Erythroblast (primary cell): Measurements from ENCODE around the gene SIX4.
"Not testable (repeated sequence)": the region's sequence is repeated elsewhere in the genome, so short reads cannot be mapped to it uniquely, and the experiment has no call there.

ENCODE experiments used
- DNase-seq, 2 experiments: peaks; one replicate each; lab custom pipeline; 2025; lab: John Stamatoyannopoulos, UW
- GATA1 ChIP-seq: IDR thresholded peaks from 2 replicates; pipeline ENCODE4 v1.6.1; 2011; ENCODE audit warnings: low read depth, mild to moderate bottlenecking, control low read depth, low read length, moderate library complexity
- POLR2A ChIP-seq: IDR thresholded peaks from 2 replicates; pipeline ENCODE4 v1.6.1; 2011; ENCODE audit warnings: mild to moderate bottlenecking, low read length

The SIX4 gene

GRCh38 chr14:60735416-60735815, 11.3 kb upstream of the SIX4 start:
- peak; percentile 28 to 33 for DNase-seq
- no peak for TF ChIP-seq GATA1
- no peak for TF ChIP-seq POLR2A

DNA sequence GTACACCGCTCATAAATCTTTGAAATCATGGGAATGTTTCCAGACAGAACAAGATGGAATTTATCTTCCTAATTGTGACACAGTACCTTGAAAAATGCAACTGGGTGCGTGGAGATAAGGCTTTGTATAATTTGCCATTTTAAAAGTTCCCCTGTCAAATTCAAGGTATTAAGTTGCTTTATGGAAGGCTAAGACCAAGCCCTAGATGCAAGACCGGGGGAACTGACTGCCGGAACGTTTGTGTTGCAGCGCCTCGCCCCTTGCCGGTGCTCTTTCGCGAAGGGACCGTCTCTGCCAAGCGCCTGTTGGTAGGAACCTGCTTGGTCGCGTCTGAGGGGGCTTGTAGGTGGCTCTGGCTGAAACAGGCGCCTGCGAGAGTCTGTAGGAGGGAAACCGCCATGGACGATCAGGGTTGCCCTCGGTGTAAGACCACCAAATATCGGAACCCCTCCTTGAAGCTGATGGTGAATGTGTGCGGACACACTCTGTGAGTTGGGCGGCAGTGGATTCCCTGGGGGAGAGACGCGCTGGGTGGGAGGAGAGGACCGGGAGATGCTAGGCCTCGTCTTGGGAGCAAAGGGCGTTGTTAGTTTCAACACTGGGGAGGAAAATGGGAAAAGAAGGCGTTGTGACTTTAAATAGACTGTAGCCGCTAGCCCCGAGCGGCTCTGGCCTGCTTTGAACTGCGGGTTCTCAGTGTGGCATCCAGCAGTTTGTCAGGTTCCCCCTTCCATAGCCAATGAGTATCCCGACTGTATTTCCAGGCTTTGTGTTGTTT, 10.5 kb upstream of the SIX4 start, which contains the start of gene MNAT1:
MNAT1 (plus strand) TSS at position 297 of the 778 bp plus-strand sequence; CDS start at position 399, 102 bp downstream.
- peak; percentile 90 to 91 for DNase-seq

DNA sequence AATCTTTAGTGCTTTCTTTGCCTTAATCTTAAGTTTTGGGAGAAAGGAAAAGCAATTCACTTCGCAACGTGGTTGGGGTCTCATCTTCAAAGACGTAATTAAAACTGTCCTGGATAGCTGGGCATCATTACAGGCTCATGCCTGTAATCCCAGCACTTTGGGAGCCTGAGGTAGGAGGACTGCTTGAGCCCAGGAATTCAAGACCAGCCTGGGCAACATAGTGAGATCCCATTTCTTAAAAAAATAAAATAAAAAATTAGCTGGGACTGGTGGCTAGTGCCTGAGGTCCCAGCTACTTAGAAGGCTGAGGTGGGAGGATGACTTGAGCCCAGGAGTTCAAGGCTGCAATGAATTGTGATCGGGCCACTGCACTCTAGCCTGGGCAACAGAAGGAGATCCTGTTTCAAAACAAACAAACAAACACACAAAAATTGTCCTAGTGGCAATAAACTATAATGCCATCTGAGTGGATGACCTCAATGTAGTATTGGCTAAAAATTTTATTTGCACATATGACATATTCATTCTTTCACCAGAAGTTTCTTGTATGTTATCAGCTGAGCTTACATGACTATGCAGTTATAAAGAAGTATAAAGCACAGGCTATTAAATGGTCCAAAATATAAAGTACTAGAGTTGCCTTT, 8.8 kb upstream of the SIX4 start:
- no peak for TF ChIP-seq GATA1
- TF ChIP-seq POLR2A = no peak
- no peak for DNase-seq

More for the DNA sequence above, 10.5 kb upstream of the SIX4 start, which contains the start of gene MNAT1:
- TF ChIP-seq POLR2A (peak; percentile 87), GATA1 (no peak)

DNA sequence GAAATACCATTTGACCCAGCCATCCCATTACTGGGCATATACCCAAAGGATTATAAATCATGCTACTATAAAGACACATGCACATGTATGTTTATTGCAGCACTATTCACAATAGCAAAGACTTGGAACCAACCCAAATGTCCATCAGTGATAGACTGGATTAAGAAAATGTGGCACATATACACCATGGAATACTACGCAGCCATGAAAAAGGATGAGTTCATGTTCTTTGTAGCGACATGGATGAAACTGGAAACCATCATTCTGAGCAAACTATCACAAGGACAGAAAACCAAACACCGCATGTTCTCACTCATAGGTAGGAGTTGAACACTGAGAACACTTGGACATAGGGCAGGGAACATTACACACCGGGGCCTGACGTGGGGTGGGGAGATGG, 7.1 kb upstream of the SIX4 start:
- not testable (repeated sequence) for DNase-seq

- DNase-seq = peak; percentile 46 to 52
- no peak for TF ChIP-seq GATA1
Measured at GRCh38 chr14:60723116-60723906, 840 bp downstream of the SIX4 start.

DNA sequence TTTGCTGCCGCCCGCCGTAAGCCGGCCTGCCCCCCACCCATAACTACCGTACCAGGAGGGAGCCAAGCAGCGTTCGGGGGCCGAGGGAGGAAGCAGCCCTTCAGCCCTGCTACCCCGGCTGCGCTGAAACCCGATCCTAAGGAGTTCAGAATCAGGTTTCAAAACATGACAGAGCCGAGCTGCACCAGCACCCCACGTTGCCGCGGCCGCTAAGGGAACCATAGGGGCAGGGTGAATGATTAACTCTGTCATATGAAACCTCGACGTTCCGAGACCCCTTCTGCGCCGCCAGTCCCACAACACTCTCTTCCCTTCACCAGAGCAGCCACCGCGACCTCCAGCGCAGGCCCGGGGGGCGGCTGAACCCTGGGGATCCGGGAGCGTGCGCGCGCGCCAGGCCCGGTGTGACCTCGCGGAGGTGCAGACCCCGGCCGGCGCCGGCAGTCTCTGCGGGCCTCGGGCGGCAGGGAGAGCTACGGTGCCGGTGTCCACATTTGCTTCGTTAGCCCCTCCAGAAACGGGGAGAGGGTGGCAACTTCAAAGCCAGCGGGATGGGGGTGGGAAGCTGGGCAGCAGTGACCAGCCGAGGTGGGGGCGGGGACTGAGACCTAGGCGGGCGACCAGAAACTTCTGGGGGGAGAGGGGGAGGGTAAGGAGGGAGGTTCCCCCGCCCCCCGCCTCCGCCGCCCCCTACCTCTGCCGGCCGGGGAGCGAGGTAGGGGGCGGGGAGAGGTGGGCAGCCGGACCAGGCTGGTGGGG, 1.6 kb downstream of the SIX4 start:
- DNase-seq = peak; percentile 25 to 27
- TF ChIP-seq GATA1 (no peak), POLR2A (no peak)

- no peak for TF ChIP-seq GATA1
- no peak for TF ChIP-seq POLR2A
- DNase-seq = no peak
Measured at GRCh38 chr14:60722107-60722356, 2.1 kb downstream of the SIX4 start.

DNA sequence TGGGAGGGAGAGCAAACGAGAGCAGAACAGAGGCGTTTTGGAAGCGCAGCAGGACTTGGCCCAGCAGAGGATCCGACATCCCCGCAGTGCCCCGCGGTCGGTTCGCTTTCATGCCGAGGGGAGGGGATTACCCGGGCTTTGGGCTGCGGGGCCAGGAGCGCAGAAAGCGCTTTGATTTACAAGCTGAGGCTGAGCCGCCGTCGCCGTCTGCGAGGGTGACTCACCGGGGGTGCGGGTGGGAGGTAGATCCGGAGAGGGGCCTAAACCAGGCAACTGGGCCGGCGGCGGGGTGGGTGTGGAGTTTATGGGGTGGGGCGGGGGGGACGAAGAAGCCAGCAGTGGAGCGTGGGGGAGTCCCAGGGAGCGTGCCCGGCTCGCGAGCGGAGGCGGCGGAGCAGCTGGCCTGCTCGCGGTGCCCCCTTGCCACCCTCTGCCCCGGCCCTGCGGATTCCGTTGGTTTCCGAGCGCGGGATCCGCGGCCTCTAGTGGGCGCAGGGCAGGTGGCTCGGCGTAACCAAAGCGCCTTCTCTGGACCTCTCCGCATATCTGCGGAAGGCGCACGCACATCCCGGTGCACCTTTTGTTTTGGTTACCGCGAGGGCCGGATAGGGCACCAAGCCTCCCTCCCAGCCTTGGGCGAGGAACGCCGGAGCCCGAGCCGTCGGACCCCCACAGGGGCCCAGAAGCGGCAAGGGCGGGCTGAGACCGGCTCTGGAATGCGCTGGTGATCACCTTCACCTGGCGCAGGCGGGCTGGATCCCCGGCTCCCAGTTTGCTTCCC, 2.6 kb downstream of the SIX4 start:
- TF ChIP-seq POLR2A = no peak
- no peak for TF ChIP-seq GATA1
- DNase-seq = peak; percentile 13 to 23

- DNase-seq = no peak
Measured at GRCh38 chr14:60720962-60721325, 3.2 kb downstream of the SIX4 start.

GRCh38 chr14:60720391-60720790, 3.8 kb downstream of the SIX4 start:
- TF ChIP-seq POLR2A = no peak
- no peak for TF ChIP-seq GATA1
- no peak for DNase-seq

More at GRCh38 chr14:60720962-60721325, 3.2 kb downstream of the SIX4 start:
- TF ChIP-seq POLR2A = no peak
- TF ChIP-seq GATA1 = no peak

DNA sequence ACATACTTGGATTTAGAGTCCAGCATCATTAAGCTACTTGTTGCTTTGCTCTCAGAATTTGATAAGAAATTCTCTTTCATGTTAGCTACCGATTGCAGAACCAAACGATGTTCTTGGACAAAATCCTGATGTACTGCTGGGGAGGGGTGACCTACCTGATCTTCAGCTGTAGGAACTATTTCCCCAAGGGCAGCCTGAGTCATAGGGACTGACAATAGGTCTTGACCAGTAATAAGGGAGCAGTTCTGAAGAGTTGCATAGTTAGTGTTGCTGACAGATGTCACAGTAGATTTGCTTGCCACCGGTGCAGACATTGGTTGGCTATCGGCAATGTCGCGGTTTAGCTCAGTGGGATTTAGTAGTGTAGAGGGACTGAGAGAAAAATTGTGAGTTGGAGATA, 10.6 kb downstream of the SIX4 start:
- TF ChIP-seq POLR2A (no peak), GATA1 (no peak)
- DNase-seq = no peak

DNA sequence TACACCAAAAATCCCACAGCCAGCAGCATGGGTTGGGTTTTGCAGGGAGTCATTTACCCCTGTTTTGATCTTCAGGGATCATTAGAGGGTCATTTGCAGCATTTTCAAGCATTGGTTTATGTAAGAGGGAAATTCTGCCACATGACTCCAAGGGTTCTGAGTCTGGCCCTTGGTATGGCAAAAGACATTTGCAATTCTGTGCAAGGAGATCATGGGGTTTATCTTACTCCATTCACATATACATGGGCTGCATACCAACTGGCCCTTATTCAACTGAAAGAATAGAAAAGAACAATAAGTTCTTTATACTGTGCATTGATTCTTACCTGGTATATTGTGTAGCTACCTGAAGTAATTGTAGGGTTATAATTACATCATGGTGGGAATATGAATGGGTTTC, 13.7 kb downstream of the SIX4 start:
- DNase-seq = no peak
- no peak for TF ChIP-seq POLR2A
- TF ChIP-seq GATA1 = no peak

DNA sequence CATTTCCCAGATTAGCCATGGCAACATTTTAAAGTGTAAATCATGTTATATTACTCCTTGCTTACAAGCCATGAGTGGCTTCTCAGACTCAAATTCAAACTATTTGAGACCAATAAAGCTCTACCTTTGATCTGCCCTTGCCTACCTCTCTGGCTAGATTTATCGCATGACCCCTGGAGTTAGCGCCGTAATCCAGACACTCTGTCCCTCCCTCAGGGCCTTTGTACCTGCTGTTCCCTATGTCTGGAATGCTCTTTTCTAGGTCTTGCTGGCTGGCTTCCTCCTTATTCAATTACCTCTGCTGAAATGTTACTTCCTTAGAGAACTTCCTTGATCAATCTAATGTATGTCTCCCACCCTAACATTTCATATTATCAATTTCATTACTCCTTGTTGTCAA, 16.3 kb downstream of the SIX4 start:
- TF ChIP-seq GATA1 = no peak
- TF ChIP-seq POLR2A = no peak
- no peak for DNase-seq
